Prostate gland (tissue), 2 donors: ENCODE data around the gene ST7. TPM values are rescaled to one million over a fixed set of nuclear protein-coding genes. Genes with fewer than 3 reads are reported as not detected.

Source experiments
- DNase-seq: peaks from one replicate; pipeline ENCODE4 v3.0.0-alpha.2; 2019; ENCODE audit warnings: low spot score
- H3K27ac ChIP-seq, 2 donors: fragments of 200-600 bp; sonication (generic); 2 replicates each; pipeline ENCODE4 v1.5.1; 2017 to 2019
- H3K27me3 ChIP-seq: fragments of 200-600 bp; sonication (generic); replicated peaks from 2 replicates; pipeline ENCODE4 v1.5.1; 2019; ENCODE audit not compliant: insufficient read depth
- H3K36me3 ChIP-seq, 2 donors: fragments of 200-600 bp; sonication (generic); 1 replicate in 1 of 2; 2 replicates in 1 of 2; pipeline versions ENCODE4 v1.5.1 to v1.8.1; 2017 to 2019
- H3K4me1 ChIP-seq: fragments of 200-600 bp; sonication (generic); replicated peaks from 2 replicates; pipeline ENCODE4 v1.5.1; 2019
- H3K4me3 ChIP-seq, 2 donors: fragments of 200-600 bp; sonication (generic); 2 replicates each; pipeline ENCODE4 v1.5.1; 2017 to 2019
- H3K9me3 ChIP-seq: fragments of 200-600 bp; sonication (generic); 2 replicates; pipeline ENCODE4 v1.5.1; 2017
- CTCF ChIP-seq, 4 experiments: fragments of 200-600 bp in 2 of 4; fragments of 450-650 bp in 2 of 4; sonication (generic) in 2 of 4; IDR thresholded peaks; 1 replicate in 3 of 4; 2 replicates in 1 of 4; pipeline ENCODE4 v1.5.1; 2016 to 2019; ENCODE audit warnings: antibody characterized with exemption in 4 of 4, mild to moderate bottlenecking in 2 of 4, moderate library complexity in 2 of 4
- POLR2A ChIP-seq: fragments of 450-650 bp; IDR thresholded peaks from one replicate; pipeline ENCODE4 v1.6.1; 2016; ENCODE audit warnings: antibody characterized with exemption, mild to moderate bottlenecking
- POLR2AphosphoS5 ChIP-seq: sonication (generic); formaldehyde crosslinking; IDR thresholded peaks from one replicate; pipeline ENCODE4 v1.6.1; 2017; ENCODE audit warnings: antibody characterized with exemption
- WGBS: methylation state at CpG from one replicate; pipeline ENCODE4 v1.1.5; 2018; 5-methylcytosine and 5-hydroxymethylcytosine counted together
- intact Hi-C: fragments of 100-400 bp; cut with DNase I; formaldehyde crosslinking; loops from one replicate; pipeline ENCODE4 v1.14.2; 2022
- total RNA-seq, 2 donors: library from RNA; depleted of rRNA; stranded (reverse); fragments of >200 nt; gene quantifications; one replicate each; pipeline ENCODE4 v1.1.0, GENCODE V29; 2016

The ST7 gene
- total RNA-seq, 2 donors from 2014 or later: 18.7 to 27.5 TPM

DNA sequence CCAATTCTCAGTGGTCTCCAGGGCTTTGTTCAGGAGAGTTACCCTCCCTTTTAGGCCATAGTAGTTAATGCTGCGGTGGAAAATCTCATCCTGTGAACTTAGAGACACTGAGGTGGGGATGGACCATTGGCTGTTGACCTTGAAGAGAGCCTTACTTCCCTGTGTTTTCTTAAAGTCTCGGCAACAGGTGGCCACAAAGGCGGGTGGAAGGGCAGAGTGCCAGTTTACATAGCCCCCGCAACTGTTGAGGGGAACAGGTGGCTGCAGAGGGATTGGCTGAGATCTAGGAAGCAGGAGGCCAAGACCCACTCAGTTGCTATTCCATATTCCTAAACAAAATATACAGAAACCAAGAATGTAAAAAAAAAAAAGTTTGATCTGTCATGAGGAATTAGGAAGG is 160.6 kb downstream of the ST7 start:
- H3K4me1 ChIP-seq: no peaks in the 10 kb centered on the region
- H3K4me3 ChIP-seq: no peak overlapping the region
- H3K27ac ChIP-seq: no peak overlapping the region
- no peak for TF ChIP-seq CTCF (IDR thresholded peaks at IDR 0.05)
- TF ChIP-seq POLR2AphosphoS5: no peak
- no peaks in the 10 kb centered on the region for H3K36me3 ChIP-seq
- H3K9me3 ChIP-seq: no peaks in the 10 kb centered on the region
- intact Hi-C loops: no loop called here
- no peaks in the 10 kb centered on the region for H3K27me3 ChIP-seq
- no peak for DNase-seq
- 88% methylated on average over 4 of the region's 4 CpGs for WGBS

DNA sequence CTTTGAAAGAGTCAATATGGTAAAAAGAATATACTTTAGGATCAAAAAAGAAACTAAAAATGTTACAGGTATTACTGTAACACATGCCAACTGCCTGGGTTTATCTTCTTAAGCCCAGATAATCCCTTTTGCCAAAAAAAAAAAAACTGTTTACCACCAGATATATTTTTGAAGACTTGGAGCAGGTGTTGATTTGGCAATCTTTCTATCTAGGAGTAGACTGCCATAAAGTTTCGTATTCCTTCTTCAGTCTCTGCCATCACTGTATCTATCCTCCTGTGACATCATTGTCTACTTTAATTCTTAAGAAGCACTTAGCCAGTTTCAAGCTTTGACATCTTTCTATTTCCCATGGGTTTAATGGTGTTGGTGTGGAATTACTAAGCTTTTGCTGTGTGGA is 161.0 kb downstream of the ST7 start:
- TF ChIP-seq CTCF (IDR thresholded peaks at IDR 0.05) (no peak), POLR2AphosphoS5 (no peak), POLR2A (no peak)
- H3K27ac ChIP-seq: no peak overlapping the region
- no peaks in the 10 kb centered on the region for H3K27me3 ChIP-seq
- intact Hi-C loops: no loop called here
- no peaks in the 10 kb centered on the region for H3K4me1 ChIP-seq
- no peaks in the 10 kb centered on the region for H3K36me3 ChIP-seq
- WGBS: 42% methylated on average over 1 of the region's 1 CpG
- no peak overlapping the region for H3K4me3 ChIP-seq
- no peak for DNase-seq
- no peaks in the 10 kb centered on the region for H3K9me3 ChIP-seq

GRCh38 chr7:117116211-117116610 is 162.9 kb downstream of the ST7 start:
- H3K4me3 ChIP-seq: no peak overlapping the region
- H3K27ac ChIP-seq: no peak overlapping the region
- no peak for DNase-seq
- H3K9me3 ChIP-seq: no peaks in the 10 kb centered on the region
- WGBS: 92% methylated on average over 2 of the region's 2 CpGs
- H3K4me1 ChIP-seq: no peaks in the 10 kb centered on the region
- TF ChIP-seq POLR2AphosphoS5 (no peak), POLR2A (no peak), CTCF (IDR thresholded peaks at IDR 0.05) (no peak)
- no peaks in the 10 kb centered on the region for H3K36me3 ChIP-seq
- intact Hi-C loops: no loop called here
- no peaks in the 10 kb centered on the region for H3K27me3 ChIP-seq

- Histone ChIP-seq H3K4me3 (no peak overlapping the region), H3K36me3 (no peaks in the 10 kb centered on the region), H3K4me1 (no peaks in the 10 kb centered on the region), H3K27ac (no peak overlapping the region), H3K9me3 (no peaks in the 10 kb centered on the region), H3K27me3 (no peaks in the 10 kb centered on the region)
- no peak for DNase-seq
- WGBS: 94% methylated on average over 2 of the region's 2 CpGs
- TF ChIP-seq POLR2A: no peak
- intact Hi-C loops: no loop called here
Measured at GRCh38 chr7:117117172-117117571, 163.9 kb downstream of the ST7 start.

- intact Hi-C loops: loop anchor here (2.0 kb wide), 1 partner anchor 130 kb away; no protein-coding TSS in a partner anchor
- TF ChIP-seq CTCF (IDR thresholded peaks at IDR 0.05) (no peak), POLR2A (no peak)
- Histone ChIP-seq H3K36me3 (no peaks in the 10 kb centered on the region), H3K4me3 (no peak overlapping the region), H3K27ac (no peak overlapping the region), H3K4me1 (no peaks in the 10 kb centered on the region), H3K27me3 (no peaks in the 10 kb centered on the region), H3K9me3 (no peaks in the 10 kb centered on the region)
- 69% methylated on average over 4 of the region's 4 CpGs for WGBS
- no peak for DNase-seq
Measured at GRCh38 chr7:117118579-117119180, 165.4 kb downstream of the ST7 start.
